Neuronal stem cell (in vitro differentiated cells): ENCODE data around the gene CAPN11.

ENCODE experiments used
- DNase-seq: peaks from one replicate; pipeline ENCODE4 v3.0.0-alpha.2; 2013; ENCODE audit warnings: low spot score
- H2AFZ ChIP-seq: one replicate; pipeline ENCODE4 v1.6.1; 2013; ENCODE audit warnings: mild to moderate bottlenecking, low read length, inconsistent platforms
- H2AK5ac ChIP-seq: 2 replicates; pipeline ENCODE4 v1.6.1; 2013; ENCODE audit warnings: low read depth, mild to moderate bottlenecking, inconsistent platforms, low read length, moderate library complexity, mixed read lengths
- H2BK120ac ChIP-seq: 2 replicates; pipeline ENCODE4 v1.6.1; 2013; ENCODE audit warnings: low read depth, mild to moderate bottlenecking, inconsistent platforms, low read length, moderate library complexity, mixed read lengths
- H2BK12ac ChIP-seq: one replicate; pipeline ENCODE4 v1.6.1; 2013; ENCODE audit warnings: low read length, inconsistent platforms
- H2BK15ac ChIP-seq: 2 replicates; pipeline ENCODE4 v1.6.1; 2013; ENCODE audit warnings: mild to moderate bottlenecking, low read length, inconsistent platforms, mixed read lengths
- H2BK5ac ChIP-seq: one replicate; pipeline ENCODE4 v1.6.1; 2013; ENCODE audit warnings: inconsistent platforms, mild to moderate bottlenecking, low read length, moderate library complexity
- H3K14ac ChIP-seq: one replicate; pipeline ENCODE4 v1.6.1; 2013; ENCODE audit warnings: low read length, inconsistent platforms
- H3K18ac ChIP-seq: 2 replicates; pipeline ENCODE4 v1.6.1; 2013; ENCODE audit warnings: low read length, inconsistent platforms
- H3K23ac ChIP-seq: 2 replicates; pipeline ENCODE4 v1.6.1; 2013; ENCODE audit warnings: low read depth, mild to moderate bottlenecking, mixed read lengths, low read length, inconsistent platforms; ENCODE audit not compliant: poor library complexity
- H3K27ac ChIP-seq: replicated peaks from 3 replicates; pipeline ENCODE4 v1.5.1; 2013; ENCODE audit warnings: low read length, inconsistent platforms
- H3K27me3 ChIP-seq, 3 experiments: 2 replicates each; pipeline ENCODE4 v1.6.1; 2013; ENCODE audit warnings: low read length in 3 of 3, mild to moderate bottlenecking in 2 of 3, inconsistent platforms in 1 of 3, low read depth in 1 of 3, mixed read lengths in 1 of 3, moderate library complexity in 1 of 3; ENCODE audit not compliant: control insufficient read depth in 3 of 3, insufficient read depth in 3 of 3
- H3K36me3 ChIP-seq, 2 donors: replicated peaks in 1 of 2; 2 replicates each; pipeline ENCODE4 v1.6.1; 2013; ENCODE audit warnings: low read length in 2 of 2; ENCODE audit not compliant: control insufficient read depth in 2 of 2, insufficient read depth in 2 of 2
- H3K4ac ChIP-seq: 2 replicates; pipeline ENCODE4 v1.6.1; 2013; ENCODE audit warnings: inconsistent platforms, mild to moderate bottlenecking, low read length, moderate library complexity
- H3K4me1 ChIP-seq, 2 donors: 1 replicate in 1 of 2; 2 replicates in 1 of 2; pipeline ENCODE4 v1.6.1; 2013; ENCODE audit warnings: low read length in 2 of 2, low read depth in 1 of 2; ENCODE audit not compliant: control insufficient read depth in 2 of 2, insufficient read depth in 1 of 2
- H3K4me2 ChIP-seq: one replicate; pipeline ENCODE4 v1.6.1; 2013; ENCODE audit warnings: mild to moderate bottlenecking, low read length, inconsistent platforms; ENCODE audit not compliant: insufficient read depth, poor library complexity, severe bottlenecking
- H3K4me3 ChIP-seq, 2 donors: 2 replicates each; pipeline ENCODE4 v1.5.1; 2013; ENCODE audit warnings: low read length in 2 of 2, mild to moderate bottlenecking in 2 of 2, inconsistent platforms in 1 of 2, moderate library complexity in 1 of 2
- H3K79me1 ChIP-seq: one replicate; pipeline ENCODE4 v1.6.1; 2013; ENCODE audit warnings: low read depth, mild to moderate bottlenecking, inconsistent platforms, low read length, moderate library complexity
- H3K9ac ChIP-seq: one replicate; pipeline ENCODE4 v1.6.1; 2013; ENCODE audit warnings: mild to moderate bottlenecking, low read depth, low read length, inconsistent platforms; ENCODE audit not compliant: poor library complexity
- H3K9me3 ChIP-seq, 2 donors: replicated peaks in 1 of 2; 2 replicates each; pipeline versions ENCODE3 to v1.6.1; 2013; ENCODE audit warnings: low read length in 2 of 2, mild to moderate bottlenecking in 2 of 2, inconsistent platforms in 1 of 2, low read depth in 1 of 2, mixed read lengths in 1 of 2, moderate library complexity in 1 of 2; ENCODE audit not compliant: control insufficient read depth in 2 of 2, insufficient read depth in 1 of 2
- H4K8ac ChIP-seq: one replicate; pipeline ENCODE4 v1.6.1; 2013; ENCODE audit warnings: low read depth, mild to moderate bottlenecking, inconsistent platforms, low read length, moderate library complexity
- H4K91ac ChIP-seq: one replicate; pipeline ENCODE4 v1.6.1; 2013; ENCODE audit warnings: low read length, low read depth, mild to moderate bottlenecking, inconsistent platforms; ENCODE audit not compliant: poor library complexity
- WGBS, 2 donors: extraction: QIAGEN DNeasy Blood & Tissue Kit; methylation state at CpG; one replicate each; pipeline ENCODE4 v1.1.7; 2013; ENCODE audit warnings: missing lambda C conversion rate in 2 of 2, mixed read lengths in 1 of 2; ENCODE audit not compliant: insufficient read length in 2 of 2, insufficient replicate concordance in 1 of 2; ENCODE audit errors: extremely low coverage in 2 of 2; 5-methylcytosine and 5-hydroxymethylcytosine counted together

The CAPN11 gene

GRCh38 chr6:44166116-44166515, 7.5 kb downstream of the CAPN11 start:
- no peak overlapping the region for H3K9ac ChIP-seq
- H4K91ac ChIP-seq = no peak overlapping the region
- no peak overlapping the region for H2AK5ac ChIP-seq
- H3K23ac ChIP-seq = no peak overlapping the region
- H3K27me3 ChIP-seq = peaks cover 0 to 13% (median 0%) of the 10 kb centered on the region in 3 experiments
- H2AFZ ChIP-seq = peak overlapping the region; percentile 92
- H3K79me1 ChIP-seq = no peaks in the 10 kb centered on the region
- no peak overlapping the region for H3K18ac ChIP-seq
- H2BK120ac ChIP-seq = no peak overlapping the region
- no peak overlapping the region for H3K4me3 ChIP-seq
- no peaks in the 10 kb centered on the region for H3K36me3 ChIP-seq
- no CpG with 5 or more reads among the region's 7 CpGs for WGBS, 2 donors
- DNase-seq = no peak
- no peak overlapping the region for H3K14ac ChIP-seq
- peaks cover 11 to 15% of the 10 kb centered on the region in 2 donors for H3K4me1 ChIP-seq
- no peak overlapping the region for H3K4ac ChIP-seq
- no peak overlapping the region for H2BK15ac ChIP-seq
- no peak overlapping the region for H2BK5ac ChIP-seq
- no peak overlapping the region for H2BK12ac ChIP-seq
- no peak overlapping the region for H3K27ac ChIP-seq
- no peaks in the 10 kb centered on the region for H3K9me3 ChIP-seq
- H4K8ac ChIP-seq = no peak overlapping the region
- no peak overlapping the region for H3K4me2 ChIP-seq

DNA sequence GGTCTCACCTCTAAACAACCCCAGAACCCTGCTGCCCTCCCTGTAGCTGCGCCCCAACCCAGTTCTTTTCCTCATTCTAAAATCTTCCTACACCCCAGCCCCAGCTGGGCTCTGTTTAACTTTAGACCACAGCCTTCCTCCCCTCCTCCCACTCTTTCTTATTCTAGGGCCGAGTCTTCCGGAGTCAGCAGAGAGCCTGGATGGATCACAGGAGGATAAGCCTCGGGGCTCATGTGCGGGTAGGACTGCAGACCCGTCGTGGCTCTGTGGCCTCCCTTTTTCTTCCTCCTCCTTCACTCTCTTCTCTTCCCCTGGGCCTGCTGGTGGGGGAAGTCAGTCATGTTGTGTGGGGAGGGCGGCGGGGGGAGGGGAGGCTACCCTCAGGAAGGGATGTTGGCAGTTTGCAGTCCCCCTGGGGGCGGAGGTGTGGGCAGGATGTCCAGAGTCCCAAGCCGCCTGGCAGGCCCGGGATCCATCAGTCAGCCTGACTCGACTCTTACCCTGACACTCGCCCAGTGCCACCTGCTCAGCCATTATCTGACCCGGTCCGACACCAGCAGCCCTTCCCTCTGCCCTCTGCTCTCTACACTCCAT, 8.1 kb downstream of the CAPN11 start:
- H2AK5ac ChIP-seq = no peak overlapping the region
- H3K4ac ChIP-seq = no peak overlapping the region
- H3K4me2 ChIP-seq = no peak overlapping the region
- no CpG with 5 or more reads among the region's 16 CpGs for WGBS, 2 donors
- peaks cover 11 to 15% of the 10 kb centered on the region in 2 donors for H3K4me1 ChIP-seq
- peak overlapping the region; percentile 30 for H3K9ac ChIP-seq
- no peak overlapping the region for H2BK15ac ChIP-seq
- no peak overlapping the region for H3K18ac ChIP-seq
- H2BK12ac ChIP-seq = no peak overlapping the region
- peaks cover 0 to 16% (median 0%) of the 10 kb centered on the region in 3 experiments for H3K27me3 ChIP-seq
- peak overlapping the region; percentile 92 for H2AFZ ChIP-seq
- H3K14ac ChIP-seq = no peak overlapping the region
- no peak overlapping the region for H3K23ac ChIP-seq
- H2BK5ac ChIP-seq = no peak overlapping the region
- no peak overlapping the region for H2BK120ac ChIP-seq
- no peaks in the 10 kb centered on the region for H3K9me3 ChIP-seq
- no peak for DNase-seq
- no peak overlapping the region for H4K91ac ChIP-seq
- no peaks in the 10 kb centered on the region for H3K79me1 ChIP-seq
- no peak overlapping the region for H3K27ac ChIP-seq
- H3K4me3 ChIP-seq = no peak overlapping the region
- no peaks in the 10 kb centered on the region for H3K36me3 ChIP-seq
- H4K8ac ChIP-seq = no peak overlapping the region

GRCh38 chr6:44167567-44167966, 8.9 kb downstream of the CAPN11 start:
- H2BK12ac ChIP-seq = no peak overlapping the region
- no peak overlapping the region for H2BK15ac ChIP-seq
- H2AFZ ChIP-seq = no peak overlapping the region
- H3K9me3 ChIP-seq = no peaks in the 10 kb centered on the region
- H3K36me3 ChIP-seq = no peaks in the 10 kb centered on the region
- no CpG with 5 or more reads among the region's 1 CpG for WGBS, 2 donors
- no peak overlapping the region for H3K27ac ChIP-seq
- H4K8ac ChIP-seq = no peak overlapping the region
- no peak overlapping the region for H3K4me3 ChIP-seq
- no peak overlapping the region for H3K4ac ChIP-seq
- H4K91ac ChIP-seq = no peak overlapping the region
- H3K27me3 ChIP-seq = peaks cover 0 to 16% (median 0%) of the 10 kb centered on the region in 3 experiments
- H3K4me1 ChIP-seq = peaks cover 11 to 13% of the 10 kb centered on the region in 2 donors
- H3K23ac ChIP-seq = no peak overlapping the region
- H2BK120ac ChIP-seq = no peak overlapping the region
- H3K79me1 ChIP-seq = no peaks in the 10 kb centered on the region
- no peak overlapping the region for H2BK5ac ChIP-seq
- no peak overlapping the region for H3K18ac ChIP-seq
- H3K4me2 ChIP-seq = no peak overlapping the region
- H2AK5ac ChIP-seq = no peak overlapping the region
- H3K9ac ChIP-seq = no peak overlapping the region
- no peak overlapping the region for H3K14ac ChIP-seq
- DNase-seq = no peak

- H3K14ac ChIP-seq = no peak overlapping the region
- peaks cover 6 to 9% of the 10 kb centered on the region in 2 donors for H3K4me1 ChIP-seq
- no peak overlapping the region for H3K4ac ChIP-seq
- H2BK15ac ChIP-seq = no peak overlapping the region
- no peaks in the 10 kb centered on the region for H3K79me1 ChIP-seq
- no peak overlapping the region for H3K18ac ChIP-seq
- DNase-seq = no peak
- WGBS, 2 donors = no CpG with 5 or more reads among the region's 9 CpGs
- no peak overlapping the region for H3K23ac ChIP-seq
- H3K27me3 ChIP-seq = peaks cover 0 to 16% (median 0%) of the 10 kb centered on the region in 3 experiments
- H4K8ac ChIP-seq = no peak overlapping the region
- no peak overlapping the region for H2AFZ ChIP-seq
- H3K4me3 ChIP-seq = no peak overlapping the region
- no peak overlapping the region for H2BK120ac ChIP-seq
- no peak overlapping the region for H3K9ac ChIP-seq
- H3K4me2 ChIP-seq = no peak overlapping the region
- no peaks in the 10 kb centered on the region for H3K9me3 ChIP-seq
- H3K36me3 ChIP-seq = no peaks in the 10 kb centered on the region
- H2BK5ac ChIP-seq = no peak overlapping the region
- H3K27ac ChIP-seq = no peak overlapping the region
- no peak overlapping the region for H4K91ac ChIP-seq
- no peak overlapping the region for H2BK12ac ChIP-seq
- H2AK5ac ChIP-seq = no peak overlapping the region
Measured at GRCh38 chr6:44169154-44169553, 10.5 kb downstream of the CAPN11 start.
